IMR-90 (cell line): Measurements from ENCODE around the gene KRT32. TPM values are rescaled to one million over a fixed set of nuclear protein-coding genes. Genes with fewer than 3 reads are reported as not detected.

Experiments
- ATAC-seq: fragments of 200-7000 bp; cut with Tn5 transposase; 2 replicates; pipeline ENCODE4 v1.9.1; 2020; ENCODE audit warnings: low read depth, mild to moderate bottlenecking, moderate library complexity
- BruUV-seq: library from RNA; stranded (reverse); fragments of 400-500 nt; replicated peaks from 2 replicates; lab custom pipeline; 2021; lab: Mats Ljungman, UMichigan
- CTCF ChIA-PET: fragments of 300-600 bp; formaldehyde crosslinking; extraction: SDS; loops from one replicate; lab custom pipeline; 2021; ENCODE audit warnings: antibody characterized with exemption; lab: Yijun Ruan, JAX
- POLR2A ChIA-PET: fragments of 300-600 bp; sonication (Branson Sonifier 250); formaldehyde crosslinking; loops from one replicate; lab custom pipeline; 2022; ENCODE audit warnings: antibody characterized with exemption; ENCODE audit not compliant: unreplicated experiment; lab: Charles Lee
- DNase-seq: peaks from one replicate; pipeline ENCODE4 v3.0.0; 2013
- H2AFZ ChIP-seq: replicated peaks from 2 replicates; pipeline ENCODE3; 2013; ENCODE audit warnings: low read length, mild to moderate bottlenecking; ENCODE audit not compliant: poor library complexity
- H2AK5ac ChIP-seq: 2 replicates; pipeline ENCODE4 v1.6.1; 2013; ENCODE audit warnings: low read depth, low read length, inconsistent platforms
- H2AK9ac ChIP-seq: replicated peaks from 2 replicates; pipeline ENCODE3; 2013; ENCODE audit warnings: mild to moderate bottlenecking, low read depth, low read length, moderate library complexity; ENCODE audit not compliant: poor library complexity
- H2BK120ac ChIP-seq: 2 replicates; pipeline ENCODE4 v1.6.1; 2013; ENCODE audit warnings: low read depth, low read length, inconsistent platforms
- H2BK15ac ChIP-seq: 3 replicates; pipeline ENCODE4 v1.6.1; 2013; ENCODE audit warnings: low read depth, low read length, inconsistent platforms
- H2BK20ac ChIP-seq: 2 replicates; pipeline ENCODE4 v1.6.1; 2013; ENCODE audit warnings: low read depth, mild to moderate bottlenecking, inconsistent platforms, low read length, moderate library complexity
- H2BK5ac ChIP-seq: 2 replicates; pipeline ENCODE4 v1.6.1; 2013; ENCODE audit warnings: mild to moderate bottlenecking, low read depth, low read length, inconsistent platforms; ENCODE audit not compliant: poor library complexity, severe bottlenecking
- H3K14ac ChIP-seq: replicated peaks from 2 replicates; pipeline ENCODE4 v1.6.1; 2013; ENCODE audit warnings: low read depth, low read length, inconsistent platforms
- H3K18ac ChIP-seq: 2 replicates; pipeline ENCODE4 v1.6.1; 2013; ENCODE audit warnings: low read depth, low read length, control low read depth
- H3K23ac ChIP-seq: 2 replicates; pipeline ENCODE4 v1.6.1; 2013; ENCODE audit warnings: low read depth, low read length, inconsistent platforms
- H3K27ac ChIP-seq: 2 replicates; pipeline ENCODE4 v1.5.1; 2013; ENCODE audit warnings: mild to moderate bottlenecking, control low read depth, low read length; ENCODE audit not compliant: insufficient read depth
- H3K27me3 ChIP-seq: 2 replicates; pipeline ENCODE4 v1.6.1; 2013; ENCODE audit warnings: low read length; ENCODE audit not compliant: control insufficient read depth, insufficient read depth
- H3K36me3 ChIP-seq: 2 replicates; pipeline ENCODE4 v1.6.1; 2013; ENCODE audit warnings: low read length, mixed read lengths; ENCODE audit not compliant: control insufficient read depth, insufficient read depth
- H3K4ac ChIP-seq: 2 replicates; pipeline ENCODE4 v1.6.1; 2013; ENCODE audit warnings: low read depth, low read length, inconsistent platforms
- H3K4me1 ChIP-seq: 2 replicates; pipeline ENCODE4 v1.6.1; 2013; ENCODE audit warnings: low read length, mixed read lengths; ENCODE audit not compliant: control insufficient read depth, insufficient read depth
- H3K4me2 ChIP-seq: 2 replicates; pipeline ENCODE4 v1.6.1; 2013; ENCODE audit warnings: low read depth, mild to moderate bottlenecking, control low read depth, low read length, moderate library complexity
- H3K4me3 ChIP-seq: 2 replicates; pipeline ENCODE4 v1.5.1; 2013; ENCODE audit warnings: low read depth, mild to moderate bottlenecking, control low read depth, low read length, moderate library complexity; ENCODE audit not compliant: insufficient read depth
- H3K56ac ChIP-seq: 2 replicates; pipeline ENCODE4 v1.6.1; 2013; ENCODE audit warnings: low read length, inconsistent platforms; ENCODE audit not compliant: insufficient read depth; ENCODE audit errors: extremely low read depth
- H3K79me1 ChIP-seq, 2 experiments: 2 replicates each; pipeline ENCODE4 v1.6.1; 2013; ENCODE audit warnings: low read length in 2 of 2, inconsistent platforms in 1 of 2, low read depth in 1 of 2
- H3K9ac ChIP-seq: 2 replicates; pipeline ENCODE4 v1.6.1; 2013; ENCODE audit warnings: low read depth, low read length, control low read depth
- H3K9me1 ChIP-seq: 2 replicates; pipeline ENCODE4 v1.6.1; 2013; ENCODE audit warnings: low read length, inconsistent platforms; ENCODE audit not compliant: insufficient read depth
- H3K9me3 ChIP-seq: 2 replicates; pipeline ENCODE4 v1.6.1; 2013; ENCODE audit warnings: low read length; ENCODE audit not compliant: control insufficient read depth, insufficient read depth
- H4K20me1 ChIP-seq: 2 replicates; pipeline ENCODE4 v1.6.1; 2013; ENCODE audit warnings: low read length, inconsistent platforms; ENCODE audit not compliant: insufficient read depth
- H4K5ac ChIP-seq: 2 replicates; pipeline ENCODE4 v1.6.1; 2013; ENCODE audit warnings: mild to moderate bottlenecking, low read depth, low read length, control low read depth
- H4K8ac ChIP-seq, 2 experiments: 2 replicates each; pipeline ENCODE4 v1.6.1; 2013; ENCODE audit warnings: low read depth in 2 of 2, low read length in 2 of 2, control low read depth in 1 of 2, inconsistent platforms in 1 of 2
- H4K91ac ChIP-seq: 2 replicates; pipeline ENCODE4 v1.6.1; 2013; ENCODE audit warnings: low read depth, low read length, inconsistent platforms; ENCODE audit not compliant: insufficient read depth
- BHLHE40 ChIP-seq: fragments of 150-350 bp; IDR thresholded peaks from 2 replicates; pipeline ENCODE4 v1.6.1; 2016; ENCODE audit warnings: mild to moderate bottlenecking, low read depth, low read length
- CEBPB ChIP-seq: IDR thresholded peaks from 2 replicates; pipeline ENCODE4 v1.6.1; 2012; ENCODE audit warnings: low read depth, low read length, improper control_type of control experiment
- CHD1 ChIP-seq: IDR thresholded peaks from 2 replicates; pipeline ENCODE4 v1.6.1; 2012; ENCODE audit warnings: low read depth, low read length, improper control_type of control experiment
- CTCF ChIP-seq: conservative IDR thresholded peaks from 2 replicates; pipeline ENCODE4 v1.5.1; 2012; ENCODE audit warnings: mild to moderate bottlenecking, low read depth, low read length, improper control_type of control experiment
- MAFK ChIP-seq: IDR thresholded peaks from 2 replicates; pipeline ENCODE4 v1.6.1; 2012; ENCODE audit warnings: low read depth, low read length, improper control_type of control experiment
- MAZ ChIP-seq: IDR thresholded peaks from 2 replicates; pipeline ENCODE4 v1.6.1; 2012; ENCODE audit warnings: low read depth, mild to moderate bottlenecking, low read length, improper control_type of control experiment, moderate library complexity, borderline replicate concordance
- POLR2A ChIP-seq: IDR thresholded peaks from 2 replicates; pipeline ENCODE4 v1.6.1; 2012; ENCODE audit warnings: mild to moderate bottlenecking, low read depth, low read length
- RCOR1 ChIP-seq: IDR thresholded peaks from 2 replicates; pipeline ENCODE4 v1.6.1; 2012; ENCODE audit warnings: mild to moderate bottlenecking, low read length, improper control_type of control experiment; ENCODE audit not compliant: insufficient replicate concordance
- WGBS, 2 experiments: methylation state at CpG; one replicate each; pipeline versions ENCODE4 v1.1.5 to v1.1.7; 2013; ENCODE audit warnings: missing lambda C conversion rate in 2 of 2; ENCODE audit not compliant: insufficient read length in 1 of 2; ENCODE audit errors: extremely low coverage in 2 of 2; 5-methylcytosine and 5-hydroxymethylcytosine counted together
- dilution Hi-C: fragments of 300-500 bp; cut with HindIII; formaldehyde crosslinking; loops from one replicate; pipeline ENCODE4 v1.14.3; 2018; ENCODE audit warnings: low sequenced_read_pairs; ENCODE audit not compliant: unreplicated experiment
- in situ Hi-C: fragments of 300-500 bp; cut with MboI; formaldehyde crosslinking; loops from 3 replicates; pipeline ENCODE4 v1.14.3; 2019; ENCODE audit warnings: low sequenced_read_pairs, inconsistent platforms, mixed read lengths
- intact Hi-C: fragments of 100-400 bp; cut with micrococcal nuclease; formaldehyde crosslinking; loops from 2 replicates; pipeline ENCODE4 v1.10.0; 2022
- polyA plus RNA-seq, 3 experiments: library from polyadenylated mRNA; depleted of rRNA; stranded (reverse); fragments of >200 nt; gene quantifications; 2 replicates each; pipeline ENCODE4 v1.2.3, GENCODE V29; 2012; ENCODE audit warnings: low replicate concordance in 1 of 3
- total RNA-seq: library from RNA; depleted of rRNA; stranded (reverse); fragments of >200 nt; gene quantifications from 2 replicates; pipeline ENCODE4 v1.2.3, GENCODE V29; 2012
- TF ChIP-seq, protein P1 (sequence below): fragments of 150-350 bp; IDR thresholded peaks from 2 replicates; pipeline ENCODE4 v1.6.1; 2017; ENCODE audit warnings: mild to moderate bottlenecking, antibody characterized with exemption, low read length, low read depth
- TF ChIP-seq, protein P2 (sequence below): fragments of 150-350 bp; IDR thresholded peaks from 2 replicates; pipeline ENCODE4 v1.6.1; 2016; ENCODE audit warnings: low read depth, mild to moderate bottlenecking, low read length, moderate library complexity, borderline replicate concordance

The KRT32 gene
- total and polyA plus RNA-seq, 2 of the 4 experiments (the other 2 are of a cell fraction): 0.09 TPM; not detected in 1

- no peaks in the 10 kb centered on the region for H3K4me1 ChIP-seq
- ChIA-PET CTCF (no interaction called here), POLR2A (no interaction called here)
- no peak overlapping the region for H3K18ac ChIP-seq
- H4K91ac ChIP-seq: no peak overlapping the region
- TF ChIP-seq, protein P1, sequence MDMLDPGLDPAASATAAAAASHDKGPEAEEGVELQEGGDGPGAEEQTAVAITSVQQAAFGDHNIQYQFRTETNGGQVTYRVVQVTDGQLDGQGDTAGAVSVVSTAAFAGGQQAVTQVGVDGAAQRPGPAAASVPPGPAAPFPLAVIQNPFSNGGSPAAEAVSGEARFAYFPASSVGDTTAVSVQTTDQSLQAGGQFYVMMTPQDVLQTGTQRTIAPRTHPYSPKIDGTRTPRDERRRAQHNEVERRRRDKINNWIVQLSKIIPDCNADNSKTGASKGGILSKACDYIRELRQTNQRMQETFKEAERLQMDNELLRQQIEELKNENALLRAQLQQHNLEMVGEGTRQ: no peak
- TF ChIP-seq POLR2A (no peak), BHLHE40 (no peak), CTCF (no peak), MAZ (no peak), RCOR1 (no peak), MAFK (no peak), CHD1 (no peak), CEBPB (no peak)
- TF ChIP-seq, protein P2, sequence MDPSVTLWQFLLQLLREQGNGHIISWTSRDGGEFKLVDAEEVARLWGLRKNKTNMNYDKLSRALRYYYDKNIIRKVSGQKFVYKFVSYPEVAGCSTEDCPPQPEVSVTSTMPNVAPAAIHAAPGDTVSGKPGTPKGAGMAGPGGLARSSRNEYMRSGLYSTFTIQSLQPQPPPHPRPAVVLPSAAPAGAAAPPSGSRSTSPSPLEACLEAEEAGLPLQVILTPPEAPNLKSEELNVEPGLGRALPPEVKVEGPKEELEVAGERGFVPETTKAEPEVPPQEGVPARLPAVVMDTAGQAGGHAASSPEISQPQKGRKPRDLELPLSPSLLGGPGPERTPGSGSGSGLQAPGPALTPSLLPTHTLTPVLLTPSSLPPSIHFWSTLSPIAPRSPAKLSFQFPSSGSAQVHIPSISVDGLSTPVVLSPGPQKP: no peak
- H3K9ac ChIP-seq: no peak overlapping the region
- H2BK20ac ChIP-seq: no peak overlapping the region
- no peak overlapping the region for H3K4me3 ChIP-seq
- dilution Hi-C loops: no loop called here
- peaks cover 12% of the 10 kb centered on the region for H3K27me3 ChIP-seq
- no peak overlapping the region for H4K8ac ChIP-seq
- H2BK15ac ChIP-seq: no peak overlapping the region
- intact Hi-C loops: no loop called here
- in situ Hi-C loops: no loop called here
- H3K4ac ChIP-seq: no peak overlapping the region
- H3K36me3 ChIP-seq: no peaks in the 10 kb centered on the region
- no peak overlapping the region for H3K4me2 ChIP-seq
- H2AFZ ChIP-seq: no peak overlapping the region
- no peaks in the 10 kb centered on the region for H4K20me1 ChIP-seq
- DNase-seq: no peak
- H2BK5ac ChIP-seq: no peak overlapping the region
- no peak for ATAC-seq
- no peak overlapping the region for H3K23ac ChIP-seq
- no peak overlapping the region for H3K56ac ChIP-seq
- H3K79me1 ChIP-seq: no peaks in the 10 kb centered on the region
- no TSS peak for BruUV-seq
- no peaks in the 10 kb centered on the region for H3K9me1 ChIP-seq
- H3K27ac ChIP-seq: no peak overlapping the region
- no peak overlapping the region for H4K5ac ChIP-seq
- no peak overlapping the region for H2BK120ac ChIP-seq
- H2AK5ac ChIP-seq: no peak overlapping the region
- no peak overlapping the region for H2AK9ac ChIP-seq
- no CpG with 5 or more reads among the region's 2 CpGs for WGBS, 2 experiments
- no peak overlapping the region for H3K14ac ChIP-seq
- H3K9me3 ChIP-seq: no peaks in the 10 kb centered on the region
Measured at GRCh38 chr17:41480136-41480535, 12.9 kb upstream of the KRT32 start.
